GM12872 (cell line): ENCODE measurements around the gene MRPL36.

Experiments used
- TF ChIP-seq, protein P1 (sequence below): IDR thresholded peaks from 3 replicates; pipeline ENCODE4 v1.5.1; 2011; ENCODE audit warnings: low read depth, mild to moderate bottlenecking, low read length, moderate library complexity; ENCODE audit not compliant: insufficient read depth

Gene MRPL36

GRCh38 chr5:1806974-1807373 is 7.3 kb upstream of the MRPL36 start:
- TF ChIP-seq, protein P1, sequence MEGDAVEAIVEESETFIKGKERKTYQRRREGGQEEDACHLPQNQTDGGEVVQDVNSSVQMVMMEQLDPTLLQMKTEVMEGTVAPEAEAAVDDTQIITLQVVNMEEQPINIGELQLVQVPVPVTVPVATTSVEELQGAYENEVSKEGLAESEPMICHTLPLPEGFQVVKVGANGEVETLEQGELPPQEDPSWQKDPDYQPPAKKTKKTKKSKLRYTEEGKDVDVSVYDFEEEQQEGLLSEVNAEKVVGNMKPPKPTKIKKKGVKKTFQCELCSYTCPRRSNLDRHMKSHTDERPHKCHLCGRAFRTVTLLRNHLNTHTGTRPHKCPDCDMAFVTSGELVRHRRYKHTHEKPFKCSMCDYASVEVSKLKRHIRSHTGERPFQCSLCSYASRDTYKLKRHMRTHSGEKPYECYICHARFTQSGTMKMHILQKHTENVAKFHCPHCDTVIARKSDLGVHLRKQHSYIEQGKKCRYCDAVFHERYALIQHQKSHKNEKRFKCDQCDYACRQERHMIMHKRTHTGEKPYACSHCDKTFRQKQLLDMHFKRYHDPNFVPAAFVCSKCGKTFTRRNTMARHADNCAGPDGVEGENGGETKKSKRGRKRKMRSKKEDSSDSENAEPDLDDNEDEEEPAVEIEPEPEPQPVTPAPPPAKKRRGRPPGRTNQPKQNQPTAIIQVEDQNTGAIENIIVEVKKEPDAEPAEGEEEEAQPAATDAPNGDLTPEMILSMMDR: no peak

DNA sequence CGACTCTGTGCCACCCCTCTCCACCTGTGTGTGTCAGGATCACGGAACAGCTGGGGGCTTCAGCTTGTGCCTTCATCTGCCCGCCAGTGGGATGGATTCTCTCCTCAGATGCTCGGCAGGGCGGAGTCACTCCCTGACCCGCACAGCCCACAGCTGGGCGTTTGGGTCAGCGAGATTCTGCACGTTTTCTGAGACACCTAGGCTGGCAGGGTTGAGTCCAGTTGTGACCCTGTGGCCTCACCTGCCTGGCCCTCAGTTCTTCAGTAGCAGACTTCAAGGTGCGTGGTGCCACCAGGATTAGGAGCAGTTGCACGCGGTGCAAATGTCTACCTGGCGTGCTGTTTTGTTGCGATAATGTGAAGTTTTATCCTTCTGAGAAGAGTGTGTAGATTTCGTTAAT is 6.6 kb upstream of the MRPL36 start:
- TF ChIP-seq, protein P1: no peak

DNA sequence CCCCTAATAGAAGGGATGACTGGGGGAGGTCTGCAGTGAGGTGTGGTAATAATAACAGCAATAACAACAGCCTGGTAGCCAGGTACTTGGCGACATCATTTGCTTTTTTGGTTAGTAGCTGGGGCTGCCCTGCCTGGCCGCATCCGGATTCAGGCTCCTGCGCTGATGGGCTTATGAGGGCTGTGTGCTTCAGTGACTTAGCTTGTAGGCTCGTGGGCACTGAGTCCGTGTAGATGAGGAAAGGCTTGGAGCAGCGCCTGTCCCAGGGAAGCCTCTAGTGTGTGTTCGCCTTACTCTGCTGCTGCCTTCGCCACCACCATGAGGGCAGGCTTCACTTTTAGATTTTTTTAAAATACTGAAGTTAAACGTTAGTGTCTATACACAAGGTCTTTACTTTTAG is 6.1 kb upstream of the MRPL36 start:
- TF ChIP-seq, protein P1: no peak

- TF ChIP-seq, protein P1: no peak
These were observed 5.7 kb upstream of the MRPL36 start for GRCh38 chr5:1805326-1805725.

DNA sequence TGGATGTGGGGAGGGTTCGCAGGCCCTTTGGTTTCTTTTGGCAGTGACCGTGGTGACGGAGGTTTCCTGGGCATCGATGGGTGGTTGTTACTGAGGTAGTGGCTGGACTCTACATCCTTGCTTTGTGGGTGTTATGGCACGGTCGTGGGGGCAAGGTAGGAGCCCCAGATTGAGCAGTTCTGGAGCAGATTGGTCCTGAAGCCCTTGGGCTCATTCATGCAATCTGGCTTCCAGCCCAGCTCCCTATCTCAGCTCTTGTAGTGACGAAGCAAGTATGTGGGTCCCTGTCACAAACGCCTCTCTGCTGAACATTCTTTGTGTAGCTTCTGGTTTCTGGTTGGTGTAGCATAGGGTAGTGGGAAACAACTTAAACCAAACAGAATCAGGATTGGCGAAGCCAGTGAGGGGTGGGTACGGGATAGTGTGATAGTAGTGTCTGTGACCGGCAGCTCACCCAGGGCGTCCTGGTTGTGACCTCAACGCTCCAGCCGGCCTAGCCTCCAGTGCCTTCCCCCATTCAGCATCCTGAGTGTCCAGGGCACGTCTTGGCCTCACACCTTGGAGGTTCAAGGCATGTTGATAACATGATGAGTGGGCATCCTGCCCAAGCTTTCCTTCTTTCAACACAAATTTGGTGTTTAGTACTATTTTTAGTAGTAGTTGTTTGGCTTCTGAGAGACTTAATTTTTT is 4.5 kb upstream of the MRPL36 start:
- TF ChIP-seq, protein P1: no peak

- TF ChIP-seq, protein P1: no peak
These were observed 3.6 kb upstream of the MRPL36 start for GRCh38 chr5:1803192-1803591.

GRCh38 chr5:1801967-1802295 is 2.3 kb upstream of the MRPL36 start:
- TF ChIP-seq, protein P1: no peak
